ENCODE measurements around the gene FZR1. TPM values are rescaled to one million over a fixed set of nuclear protein-coding genes. Genes with fewer than 3 reads are reported as not detected.

FZR1 gene
- total and polyA plus RNA-seq, 9 of the 15 experiments (the other 6 are each of a cell fraction or from before 2014, with no cell fraction given): 0.18 to 48.0 (median 22.2) TPM

DNA sequence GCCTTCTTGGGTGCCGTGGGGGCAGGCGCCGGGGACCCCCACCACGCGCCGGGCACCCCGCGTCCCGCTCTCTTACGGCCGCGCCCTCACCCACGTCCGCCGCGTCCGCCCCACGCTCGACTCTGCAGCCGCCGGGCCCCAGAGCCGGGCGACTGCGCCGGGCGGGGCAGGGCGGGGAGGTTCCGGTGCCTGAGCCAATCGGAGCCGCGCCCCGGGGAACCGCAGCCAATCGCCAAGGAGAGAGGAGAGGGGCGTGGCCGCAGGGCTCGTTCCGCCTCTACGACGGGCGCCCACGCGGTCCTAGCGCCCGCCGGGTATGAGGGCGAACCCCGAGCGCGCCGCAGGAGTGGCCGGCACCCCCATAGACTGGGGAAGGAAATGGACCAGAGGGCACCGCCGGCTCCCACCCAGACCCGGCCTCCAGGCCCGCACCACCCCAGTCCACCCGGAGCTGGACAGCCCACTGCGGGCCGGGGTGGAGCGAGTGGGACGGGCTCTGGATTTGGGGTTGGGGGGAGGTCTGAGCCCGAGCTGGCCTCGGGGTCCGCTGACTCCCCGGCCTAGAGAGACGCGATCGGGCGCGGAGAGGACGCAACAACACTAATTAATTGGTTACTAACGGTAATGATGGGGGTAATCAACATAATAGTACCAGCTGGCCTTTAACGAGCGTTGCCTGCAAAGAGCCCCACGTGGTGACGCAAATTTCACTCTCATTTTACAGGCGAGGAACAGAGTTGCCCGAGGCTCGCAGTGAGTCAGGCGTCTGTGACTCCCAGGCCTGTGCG lies 51.5 kb downstream of the FZR1 start, which contains the start of gene MFSD12 (continued):
- TF ChIP-seq MLLT1 (IDR thresholded peaks at IDR 0.05): peak in 1 of 2 experiments; percentile 91; a peak in 2 of 4 replicates
- TF ChIP-seq XRCC3 (IDR thresholded peaks at IDR 0.05): no peak
- TF ChIP-seq TGIF2 (CRISPR knock-in tag; IDR thresholded peaks at IDR 0.05): peak; percentile 44; the same call in 1 of the 2 replicates
- peak; percentile 87 for TF ChIP-seq CREM (IDR thresholded peaks at IDR 0.05; ENCODE audit: low read depth)
- TF ChIP-seq, protein P1, sequence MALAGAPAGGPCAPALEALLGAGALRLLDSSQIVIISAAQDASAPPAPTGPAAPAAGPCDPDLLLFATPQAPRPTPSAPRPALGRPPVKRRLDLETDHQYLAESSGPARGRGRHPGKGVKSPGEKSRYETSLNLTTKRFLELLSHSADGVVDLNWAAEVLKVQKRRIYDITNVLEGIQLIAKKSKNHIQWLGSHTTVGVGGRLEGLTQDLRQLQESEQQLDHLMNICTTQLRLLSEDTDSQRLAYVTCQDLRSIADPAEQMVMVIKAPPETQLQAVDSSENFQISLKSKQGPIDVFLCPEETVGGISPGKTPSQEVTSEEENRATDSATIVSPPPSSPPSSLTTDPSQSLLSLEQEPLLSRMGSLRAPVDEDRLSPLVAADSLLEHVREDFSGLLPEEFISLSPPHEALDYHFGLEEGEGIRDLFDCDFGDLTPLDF (CRISPR knock-in tag; IDR thresholded peaks at IDR 0.05): peak; percentile 60; the same call in 1 of the 2 replicates
- 0 out of 2 replicates have a peak, but pooled peaks have one; percentile 20 for TF ChIP-seq ZNF764 (CRISPR knock-in tag; IDR thresholded peaks at IDR 0.05; ENCODE audit: low read depth)
- no peak for TF ChIP-seq SREBF1 (IDR thresholded peaks at IDR 0.05; ENCODE audit: borderline replicate concordance, low read depth, low read length)
- no peak; a peak in 1 of 4 replicates for TF ChIP-seq CSDE1 (IDR thresholded peaks at IDR 0.05)
- TF ChIP-seq ZBTB40 (IDR thresholded peaks at IDR 0.05): peak; percentile 52
- no peak for TF ChIP-seq ZBTB40 (CRISPR knock-in tag; IDR thresholded peaks at IDR 0.05)
- TF ChIP-seq RB1 (IDR thresholded peaks at IDR 0.05; ENCODE audit: low read depth): 0 out of 2 replicates have a peak, but pooled peaks have one; percentile 82
- no peak for TF ChIP-seq ZNF175 (CRISPR knock-in tag; IDR thresholded peaks at IDR 0.05; ENCODE audit: low read depth)
- TF ChIP-seq XRCC5 (IDR thresholded peaks at IDR 0.05; ENCODE audit: low read depth, low read length): peak; percentile 86; the same call in 1 of the 2 replicates
- no peak for TF ChIP-seq HNRNPH1 (optimal IDR thresholded peaks at IDR 0.05; ENCODE audit: low read depth, low read length)
- no peak for TF ChIP-seq YBX1 (IDR thresholded peaks at IDR 0.05)
- TF ChIP-seq JUND (IDR thresholded peaks at IDR 0.05; ENCODE audit: borderline replicate concordance, low read depth, low read length): peak; percentile 17; the same call in 1 of the 2 replicates
- no peak for TF ChIP-seq JUND (tag; IDR thresholded peaks at IDR 0.05; ENCODE audit: borderline replicate concordance, low read depth, low read length)
